Uterus (tissue), 4 donors: ENCODE results near the gene RSAD1. TPM values are rescaled to one million over a fixed set of nuclear protein-coding genes. Genes with fewer than 3 reads are reported as not detected.

Experiments
- DNase-seq, 2 donors: peaks; one replicate each; pipeline ENCODE4 v3.0.0-alpha.2; 2019 to 2020
- H3K27ac ChIP-seq, 2 donors: fragments of 200-600 bp; sonication (generic); 1 replicate in 1 of 2; 2 replicates in 1 of 2; pipeline ENCODE4 v1.5.1; 2016 to 2018
- H3K27me3 ChIP-seq, 2 donors: fragments of 200-600 bp; sonication (generic); one replicate each; pipeline ENCODE4 v1.5.1; 2018 to 2019; ENCODE audit warnings: control low read depth in 1 of 2
- H3K36me3 ChIP-seq, 2 donors: fragments of 200-600 bp; sonication (generic); one replicate each; pipeline ENCODE4 v1.5.1; 2019; ENCODE audit warnings: control low read depth in 1 of 2
- H3K4me1 ChIP-seq, 2 donors: fragments of 200-600 bp; sonication (generic); one replicate each; pipeline ENCODE4 v1.5.1; 2018 to 2019; ENCODE audit warnings: control low read depth in 1 of 2
- H3K4me3 ChIP-seq, 2 donors: fragments of 200-600 bp; sonication (generic); 1 replicate in 1 of 2; 2 replicates in 1 of 2; pipeline ENCODE4 v1.5.1; 2018 to 2019; ENCODE audit warnings: mild to moderate bottlenecking in 1 of 2
- H3K9me3 ChIP-seq, 2 donors: fragments of 200-600 bp; sonication (generic); one replicate each; pipeline ENCODE4 v1.5.1; 2019; ENCODE audit warnings: control low read depth in 1 of 2
- POLR2A ChIP-seq, 2 donors: fragments of 450-650 bp; IDR thresholded peaks; one replicate each; pipeline ENCODE4 v1.6.1; 2016; ENCODE audit warnings: antibody characterized with exemption in 2 of 2, mild to moderate bottlenecking in 1 of 2, moderate library complexity in 1 of 2
- intact Hi-C: fragments of 100-400 bp; cut with DNase I; formaldehyde crosslinking; loops from one replicate; pipeline ENCODE4 v1.15.1; 2023; ENCODE audit warnings: low total_unique reads
- total RNA-seq, 4 donors: library from RNA; depleted of rRNA in 3 of 4; stranded (reverse); fragments of >200 nt in 3 of 4; gene quantifications; one replicate each; pipeline versions ENCODE4 v1.1.0 to v1.2.4, GENCODE V29; 2014 to 2023
- TF ChIP-seq, protein P1 (sequence below), 4 experiments: fragments of 200-600 bp in 2 of 4; fragments of 450-650 bp in 2 of 4; sonication (generic) in 2 of 4; IDR thresholded peaks; one replicate each; pipeline ENCODE4 v1.5.1; 2016 to 2019; ENCODE audit warnings: antibody characterized with exemption in 4 of 4, mild to moderate bottlenecking in 2 of 4, moderate library complexity in 1 of 4
- donor health status: DM: yes; HTN: yes; CAD: no.

The RSAD1 gene
- total RNA-seq: 10 to 100 TPM; 12.9 to 42.6 (median 30.7) TPM

DNA sequence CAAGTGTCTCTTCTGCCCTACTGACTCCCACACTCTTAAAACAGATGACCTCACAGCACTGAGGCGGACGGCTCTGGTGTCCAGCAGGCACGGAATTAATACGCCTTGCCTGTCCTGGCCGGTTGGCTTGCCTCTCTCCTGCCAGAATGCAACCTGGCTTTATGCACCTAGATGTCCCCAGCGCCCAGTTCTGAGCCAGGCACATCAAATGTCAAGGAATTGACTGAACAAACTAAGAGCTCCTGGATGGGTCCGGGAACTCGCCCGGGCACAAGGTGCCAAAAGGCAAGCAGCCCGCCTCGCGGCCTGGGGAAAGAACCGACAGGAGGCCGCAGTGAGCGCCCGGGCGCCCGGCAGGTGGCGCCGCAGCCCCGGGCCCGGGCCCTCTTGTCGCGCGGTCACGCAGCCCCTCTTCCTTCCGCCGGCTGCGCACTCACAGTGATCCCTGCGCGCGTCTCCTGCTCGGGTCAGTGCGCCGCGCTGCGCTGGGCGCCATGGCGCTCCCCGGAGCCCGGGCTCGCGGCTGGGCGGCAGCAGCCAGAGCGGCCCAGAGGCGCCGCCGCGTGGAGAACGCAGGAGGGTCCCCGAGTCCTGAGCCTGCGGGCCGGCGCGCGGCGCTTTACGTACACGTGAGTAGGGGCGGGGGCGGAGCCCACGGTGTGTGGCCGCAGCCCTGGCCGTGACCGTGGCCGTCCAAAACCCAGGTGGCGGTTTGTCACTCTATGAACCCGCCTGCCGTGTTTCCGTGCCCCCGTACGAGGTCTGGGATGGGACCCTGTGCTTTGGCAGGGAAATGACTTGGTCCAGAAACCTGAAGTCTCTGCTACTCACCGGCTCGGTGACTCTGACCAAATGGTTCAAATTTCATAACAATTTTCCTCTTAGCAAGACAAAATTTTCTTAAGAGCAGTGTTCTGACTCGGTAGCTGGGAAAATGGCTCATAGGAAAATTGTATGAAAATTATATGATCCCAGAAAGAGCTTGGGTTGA lies at the start of gene RSAD1:
TSS of gene RSAD1 (plus strand) at position 470 of the 991 bp plus-strand sequence. CDS start at position 495, 25 bp downstream.
- intact Hi-C loops: no loop called here
- peak; percentile 69 to 94 for TF ChIP-seq POLR2A (IDR thresholded peaks at IDR 0.05)
- TF ChIP-seq, protein P1, sequence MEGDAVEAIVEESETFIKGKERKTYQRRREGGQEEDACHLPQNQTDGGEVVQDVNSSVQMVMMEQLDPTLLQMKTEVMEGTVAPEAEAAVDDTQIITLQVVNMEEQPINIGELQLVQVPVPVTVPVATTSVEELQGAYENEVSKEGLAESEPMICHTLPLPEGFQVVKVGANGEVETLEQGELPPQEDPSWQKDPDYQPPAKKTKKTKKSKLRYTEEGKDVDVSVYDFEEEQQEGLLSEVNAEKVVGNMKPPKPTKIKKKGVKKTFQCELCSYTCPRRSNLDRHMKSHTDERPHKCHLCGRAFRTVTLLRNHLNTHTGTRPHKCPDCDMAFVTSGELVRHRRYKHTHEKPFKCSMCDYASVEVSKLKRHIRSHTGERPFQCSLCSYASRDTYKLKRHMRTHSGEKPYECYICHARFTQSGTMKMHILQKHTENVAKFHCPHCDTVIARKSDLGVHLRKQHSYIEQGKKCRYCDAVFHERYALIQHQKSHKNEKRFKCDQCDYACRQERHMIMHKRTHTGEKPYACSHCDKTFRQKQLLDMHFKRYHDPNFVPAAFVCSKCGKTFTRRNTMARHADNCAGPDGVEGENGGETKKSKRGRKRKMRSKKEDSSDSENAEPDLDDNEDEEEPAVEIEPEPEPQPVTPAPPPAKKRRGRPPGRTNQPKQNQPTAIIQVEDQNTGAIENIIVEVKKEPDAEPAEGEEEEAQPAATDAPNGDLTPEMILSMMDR (IDR thresholded peaks at IDR 0.05): peak; percentile 84 to 94 (median 90)
- Histone ChIP-seq H3K36me3 (no peaks in the 10 kb centered on the region), H3K27me3 (no peaks in the 10 kb centered on the region), H3K9me3 (no peaks in the 10 kb centered on the region), H3K27ac (peak within 1 kb of the TSS; percentile 83 to 87), H3K4me3 (peak within 1 kb of the TSS; percentile 48 to 57), H3K4me1 (peaks cover 0 to 11% of the 10 kb centered on the region in 2 donors)
- DNase-seq: peak; percentile 79 to 85

DNA sequence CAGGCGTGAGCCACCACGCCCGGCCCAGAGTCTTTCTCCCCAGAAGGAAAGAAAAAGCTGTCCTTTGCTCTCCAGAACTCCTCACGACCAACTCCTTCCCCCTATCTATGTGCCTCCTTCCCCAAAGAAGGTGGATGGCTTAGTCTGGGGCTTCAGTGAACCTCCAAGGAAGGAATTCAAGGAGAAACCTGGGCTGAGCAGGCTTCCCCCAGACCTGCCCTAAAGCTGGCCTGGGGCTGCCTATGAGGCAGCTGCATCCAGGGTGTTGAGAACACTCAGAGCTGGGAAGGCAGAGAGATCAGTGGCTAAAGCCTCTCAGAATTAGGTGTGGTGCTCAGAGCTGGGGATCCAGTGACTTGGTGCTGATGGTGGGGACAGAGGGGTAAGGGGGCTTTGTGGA lies 48.9 kb upstream of the RSAD1 start:
- H3K4me1 ChIP-seq: peaks cover 0 to 4% of the 10 kb centered on the region in 2 donors
- no peak overlapping the region for H3K4me3 ChIP-seq
- no peak for DNase-seq
- H3K27ac ChIP-seq: no peak overlapping the region
- no peaks in the 10 kb centered on the region for H3K36me3 ChIP-seq
- TF ChIP-seq, protein P1 (IDR thresholded peaks at IDR 0.05): no peak
- no peak for TF ChIP-seq POLR2A (IDR thresholded peaks at IDR 0.05)
- no peaks in the 10 kb centered on the region for H3K27me3 ChIP-seq
- intact Hi-C loops: no loop called here
- H3K9me3 ChIP-seq: no peaks in the 10 kb centered on the region

DNA sequence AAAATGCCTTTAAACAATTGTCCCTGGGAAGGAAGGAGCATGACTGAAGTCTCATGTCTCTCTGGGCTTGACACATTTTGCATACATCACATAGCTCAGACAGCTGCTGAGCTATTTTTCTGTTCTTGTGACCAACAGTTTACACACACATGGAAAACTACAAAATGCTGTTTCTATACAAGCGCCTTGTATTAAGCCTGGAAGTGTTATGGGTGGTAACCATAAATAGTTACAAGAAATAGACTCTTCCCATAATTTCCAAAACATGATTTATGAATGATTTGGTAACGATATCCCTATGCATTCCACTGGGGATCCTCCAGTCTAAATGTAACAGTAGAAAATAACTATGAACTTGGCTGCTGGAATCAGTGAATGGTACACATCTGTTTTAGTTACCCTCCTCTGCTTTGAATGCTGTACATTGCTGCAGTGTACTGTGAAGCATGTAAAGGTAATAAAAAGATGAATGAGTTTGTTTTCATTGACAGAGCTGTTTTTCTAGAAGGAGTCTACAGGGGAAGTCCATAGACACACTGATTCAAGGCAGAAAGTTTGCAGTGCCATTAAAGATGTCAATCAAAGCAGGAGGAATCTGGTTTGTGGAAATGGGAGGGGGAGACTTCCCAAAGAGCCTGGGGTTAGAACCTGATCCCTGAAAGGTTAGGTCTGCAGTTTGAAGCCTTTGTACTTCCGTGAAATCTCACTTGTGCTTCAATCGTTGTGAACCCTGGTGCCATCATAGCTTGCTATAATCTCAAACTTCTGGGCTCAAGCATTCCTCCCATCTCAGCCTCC lies 47.6 kb upstream of the RSAD1 start:
- Histone ChIP-seq H3K9me3 (no peaks in the 10 kb centered on the region), H3K27ac (no peak overlapping the region), H3K36me3 (no peaks in the 10 kb centered on the region), H3K27me3 (no peaks in the 10 kb centered on the region), H3K4me1 (peaks cover 0 to 4% of the 10 kb centered on the region in 2 donors), H3K4me3 (no peak overlapping the region)
- TF ChIP-seq, protein P1 (IDR thresholded peaks at IDR 0.05): no peak
- TF ChIP-seq POLR2A (IDR thresholded peaks at IDR 0.05): no peak
- no peak for DNase-seq
- intact Hi-C loops: no loop called here

DNA sequence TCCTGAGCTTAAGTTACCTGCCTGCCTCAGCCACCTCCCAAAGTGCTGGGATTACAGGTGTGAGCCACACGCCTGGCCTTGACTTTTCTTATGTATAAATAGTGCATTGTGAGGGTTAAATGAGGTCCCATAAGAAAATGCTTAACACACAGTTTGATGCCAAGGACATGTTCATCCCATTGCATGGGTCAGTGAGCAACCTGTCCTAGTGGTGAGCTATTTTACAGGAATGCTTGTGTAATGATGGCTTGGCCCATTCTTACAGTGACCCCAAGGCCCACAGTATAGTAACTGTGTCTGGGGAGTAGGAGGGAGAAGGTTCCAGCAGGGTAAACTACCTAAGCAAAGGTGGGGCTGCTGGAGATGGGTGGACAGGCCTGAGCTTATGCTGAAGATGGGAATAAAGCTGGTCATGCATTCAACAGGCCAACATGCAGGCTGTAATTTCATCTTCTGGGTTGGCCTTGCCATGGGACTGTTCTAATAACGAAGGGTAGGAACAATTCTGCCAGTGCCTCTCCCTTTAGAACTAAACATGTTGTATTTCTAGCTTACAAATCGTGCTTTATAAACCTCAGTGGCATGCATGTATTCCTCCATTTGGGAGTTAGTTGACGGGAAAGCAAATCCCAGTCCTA lies 46.4 kb upstream of the RSAD1 start:
- Histone ChIP-seq H3K27me3 (no peaks in the 10 kb centered on the region), H3K36me3 (no peaks in the 10 kb centered on the region), H3K9me3 (no peaks in the 10 kb centered on the region), H3K4me1 (peaks cover 0 to 4% of the 10 kb centered on the region in 2 donors), H3K4me3 (no peak overlapping the region), H3K27ac (no peak overlapping the region)
- intact Hi-C loops: no loop called here
- no peak for DNase-seq
- TF ChIP-seq, protein P1 (IDR thresholded peaks at IDR 0.05): no peak
- TF ChIP-seq POLR2A (IDR thresholded peaks at IDR 0.05): no peak
